HG02763 (cell line): ENCODE measurements around the gene VWCE.

Experiments
- ATAC-seq: cut with Tn5 transposase; IDR thresholded peaks from one replicate; pipeline ENCODE4 v1.9.1; 2021; ENCODE audit warnings: mild to moderate bottlenecking, moderate library complexity; ENCODE audit not compliant: unreplicated experiment

The VWCE gene

GRCh38 chr11:61281581-61282250, 13.4 kb downstream of the VWCE start:
- no peak for ATAC-seq

DNA sequence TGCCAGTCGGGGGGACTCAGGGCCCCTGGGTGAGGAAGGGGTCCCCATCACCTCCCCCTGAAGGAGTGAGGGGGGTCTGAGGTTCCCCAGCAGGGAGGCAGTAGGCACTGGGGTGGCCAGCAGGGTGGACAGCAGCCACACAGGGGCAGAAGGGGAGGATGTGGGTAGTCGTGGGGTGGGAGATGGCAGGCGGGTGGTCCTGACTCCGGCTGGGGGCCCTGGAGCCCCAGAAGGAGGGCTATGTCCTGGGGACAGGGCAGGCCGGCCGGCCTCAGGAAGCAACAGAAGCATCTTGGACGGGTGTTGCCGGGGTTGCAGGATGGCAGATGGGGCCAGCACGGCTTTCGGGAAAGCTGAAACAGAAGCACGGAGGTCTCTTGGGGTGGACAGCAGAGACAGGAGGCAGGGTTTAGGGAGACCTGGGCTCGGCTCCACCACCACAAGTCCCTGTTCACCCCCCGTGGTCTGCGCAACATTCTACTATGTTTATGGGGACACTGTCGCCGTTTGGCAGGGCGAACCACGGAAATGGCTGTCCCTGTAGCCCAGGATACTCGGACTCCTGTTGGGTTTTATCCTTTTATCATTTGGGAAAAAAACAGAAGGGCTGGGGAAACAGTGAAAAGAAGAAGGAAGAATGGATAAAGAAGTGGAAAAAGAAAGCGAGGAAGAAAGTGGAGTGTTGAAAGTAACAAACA, 14.1 kb downstream of the VWCE start:
- no peak for ATAC-seq

- ATAC-seq = no peak
Observed at GRCh38 chr11:61279934-61280659, 15.0 kb downstream of the VWCE start.

DNA sequence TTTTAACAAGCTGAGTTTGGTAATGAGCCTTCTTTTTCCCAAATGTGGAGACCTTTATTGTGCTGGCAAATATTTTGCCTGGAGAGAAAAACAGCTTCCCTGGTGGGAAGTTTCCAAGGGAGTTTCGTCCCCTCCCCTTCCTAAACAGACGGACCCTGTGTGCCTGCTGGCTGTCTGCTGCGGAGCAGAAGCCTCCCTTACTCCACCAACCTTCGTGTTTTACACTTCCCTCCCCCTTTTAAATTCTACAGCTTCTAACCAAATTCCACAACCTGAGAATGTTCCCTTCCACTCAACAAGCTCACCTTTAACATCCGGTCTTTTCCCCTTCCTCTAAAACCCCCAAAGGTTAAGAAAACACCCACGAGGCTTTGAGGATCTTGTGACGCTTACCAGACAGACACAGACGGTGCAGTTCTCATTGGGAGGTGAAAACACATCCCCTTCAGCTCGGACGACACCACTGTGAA, 17.1 kb downstream of the VWCE start:
- no peak for ATAC-seq

DNA sequence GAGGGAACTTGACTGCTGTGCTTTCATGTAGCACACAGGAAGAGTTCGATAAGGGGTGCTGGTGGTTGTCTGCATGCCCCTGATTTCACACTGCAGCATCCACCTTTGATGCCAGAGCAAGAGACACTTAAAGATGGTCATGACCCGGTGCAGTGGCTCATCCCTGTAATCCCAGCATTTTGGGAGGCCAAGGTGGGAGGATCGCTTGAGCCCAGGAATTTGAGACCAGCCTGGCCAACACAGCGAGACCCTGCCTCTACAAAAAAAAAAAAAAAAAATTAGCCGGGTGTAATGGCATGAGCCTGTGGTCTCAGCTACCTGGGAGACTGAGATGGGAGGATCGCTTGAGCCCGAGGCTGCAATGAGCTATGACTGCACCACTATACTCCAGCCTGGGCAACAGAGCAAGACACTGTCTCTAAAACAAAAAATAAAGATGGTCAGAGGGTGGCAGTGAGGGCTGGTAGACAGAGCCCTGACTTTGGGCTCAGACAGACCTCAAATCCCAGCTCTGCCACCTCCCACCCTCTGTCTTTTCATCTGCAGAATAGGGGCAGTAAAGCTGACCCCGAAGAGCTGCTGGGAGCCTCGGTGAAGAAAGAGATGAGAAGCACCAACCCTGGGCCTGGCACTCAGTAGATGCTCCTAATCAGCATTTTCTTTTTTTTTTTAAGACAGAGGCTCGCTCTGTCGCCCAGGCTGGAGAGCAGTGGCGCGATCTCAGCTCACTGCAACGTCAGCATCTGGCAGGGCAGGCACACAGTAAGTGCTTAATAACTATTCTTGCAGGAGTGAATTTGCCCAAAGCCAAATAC, 17.7 kb downstream of the VWCE start:
- no peak for ATAC-seq

DNA sequence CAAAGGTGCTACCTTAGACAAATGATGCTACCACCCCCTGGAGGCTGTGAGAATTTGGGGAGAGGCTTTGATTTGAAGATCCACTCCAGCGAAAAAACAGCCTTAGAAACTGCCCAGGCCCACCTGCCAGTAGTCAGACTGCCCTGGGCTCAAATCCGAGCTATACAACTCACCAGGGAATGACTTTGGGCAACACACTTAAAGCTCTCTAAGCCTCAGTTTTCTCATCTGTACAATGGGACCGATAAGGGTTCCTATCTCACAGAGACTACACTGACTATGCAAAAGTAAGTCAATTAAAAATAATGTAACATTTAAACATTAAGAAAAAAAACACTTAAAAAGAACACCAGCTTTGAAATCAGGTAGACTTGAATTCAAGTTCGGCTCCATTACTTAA, 19.9 kb downstream of the VWCE start:
- ATAC-seq = no peak

- no peak for ATAC-seq
Observed at GRCh38 chr11:61274084-61274483, 21.0 kb downstream of the VWCE start.

DNA sequence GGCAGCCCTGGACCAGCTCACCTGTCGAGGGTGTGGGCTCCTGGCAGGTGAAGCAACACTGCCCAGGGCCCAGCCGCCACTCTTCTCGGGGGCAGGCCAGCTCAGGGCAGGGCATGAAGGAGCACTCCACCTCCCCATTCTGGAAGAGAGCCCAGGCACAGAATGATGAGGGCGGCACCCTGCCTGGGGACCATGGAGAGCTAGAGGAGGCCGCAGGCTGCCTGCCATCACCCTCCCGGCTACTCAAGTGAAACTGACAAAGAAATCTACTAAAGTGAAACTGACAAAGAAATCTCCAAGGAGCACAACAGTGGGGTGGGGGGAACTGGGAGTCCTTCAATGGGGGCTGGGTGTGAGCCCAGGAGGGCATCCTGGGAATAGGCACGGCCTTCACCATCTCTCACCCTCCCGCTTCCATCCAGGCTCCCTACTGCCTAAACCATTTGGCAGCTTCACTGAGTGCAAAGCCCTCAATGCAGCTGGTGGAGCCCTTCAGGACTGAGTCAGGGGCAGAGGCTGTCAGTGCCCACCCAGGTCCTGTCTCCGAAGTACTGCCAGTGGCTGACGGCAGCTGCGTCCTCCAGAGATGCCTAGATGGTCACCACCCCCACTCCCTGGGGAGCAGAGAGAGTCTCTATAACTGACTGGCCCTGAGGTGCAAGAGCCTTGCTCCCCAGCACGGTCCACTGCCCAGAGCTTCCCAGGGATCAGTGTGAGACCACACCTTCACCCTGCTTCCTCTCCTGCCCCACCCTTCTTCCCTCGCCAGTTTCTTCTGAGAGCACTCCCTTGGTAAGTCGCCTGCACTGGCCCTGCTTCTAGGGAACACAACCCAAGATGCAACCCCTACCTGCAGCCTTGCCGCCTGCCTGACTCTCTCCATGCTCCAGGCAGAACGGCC, 21.7 kb downstream of the VWCE start:
- no peak for ATAC-seq

DNA sequence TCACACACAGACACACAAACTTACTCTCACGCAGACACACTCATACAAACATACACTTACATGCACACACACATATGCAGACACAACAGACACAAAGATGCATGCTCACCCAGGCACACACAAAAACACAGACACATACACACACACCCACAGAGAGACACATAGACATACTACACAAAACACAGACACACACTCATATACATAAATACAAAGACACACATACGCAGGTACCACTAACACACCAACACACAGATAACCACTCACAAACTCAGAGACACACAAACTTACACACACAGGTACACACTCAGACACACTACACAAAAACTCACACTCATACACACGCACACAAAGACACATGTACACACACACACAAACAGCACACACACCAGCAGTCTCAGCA, 22.4 kb downstream of the VWCE start:
- no peak for ATAC-seq

DNA sequence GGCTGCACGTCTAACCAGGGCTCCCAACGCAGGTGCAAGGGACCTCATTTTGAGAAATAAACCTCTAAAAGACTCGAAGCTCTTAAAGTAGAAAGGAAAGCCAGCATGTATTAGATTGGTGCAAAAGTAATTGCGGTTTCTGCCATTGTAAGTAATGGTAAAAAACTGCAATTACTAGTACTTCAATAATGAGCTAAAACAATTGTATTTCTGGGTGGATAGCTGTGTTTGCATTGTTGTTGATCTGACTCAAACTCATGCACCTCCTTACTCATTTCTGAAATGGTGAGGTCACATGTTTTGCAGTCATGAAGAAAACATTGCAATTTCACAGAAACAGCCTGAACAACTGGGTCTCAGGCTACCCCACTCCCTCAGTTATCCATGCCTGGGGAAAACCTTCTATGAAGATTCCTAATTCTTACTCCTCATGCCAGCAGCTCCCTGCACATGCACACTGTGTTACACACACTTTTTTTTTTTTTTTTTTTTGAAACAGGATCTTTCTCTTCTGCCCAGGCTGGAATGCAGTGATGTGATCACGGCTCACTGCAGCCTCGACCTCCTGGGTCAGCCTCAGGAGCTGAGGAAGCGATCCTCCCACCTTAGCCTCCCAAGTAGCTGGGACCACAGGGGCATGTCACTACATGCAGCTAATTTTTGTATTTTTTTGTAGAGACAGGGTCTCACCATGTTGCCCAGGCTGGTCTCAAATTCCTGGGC, 24.6 kb downstream of the VWCE start:
- ATAC-seq = no peak

- ATAC-seq = no peak
Observed at GRCh38 chr11:61268588-61269250, 26.4 kb downstream of the VWCE start.

DNA sequence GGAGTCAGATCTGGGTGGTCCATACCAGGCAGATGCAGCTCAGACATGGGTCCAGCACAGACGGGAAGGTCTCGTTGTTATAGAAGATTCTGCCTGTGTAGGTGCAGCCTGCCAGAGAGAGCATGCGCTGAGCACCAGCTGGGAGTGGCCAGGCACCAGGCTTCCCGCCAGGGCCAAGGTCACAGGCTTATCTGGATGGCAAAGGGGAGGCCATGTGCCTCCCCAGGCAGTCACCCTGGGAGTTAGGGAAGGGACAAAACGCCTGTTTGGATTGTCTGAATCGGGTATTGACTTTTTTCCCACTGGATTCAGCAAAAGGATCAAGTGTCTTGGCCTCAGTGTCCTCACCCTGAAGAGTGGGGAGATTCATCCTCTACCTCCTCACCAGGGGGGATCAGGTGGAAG, 27.7 kb downstream of the VWCE start:
- ATAC-seq = no peak

GRCh38 chr11:61266602-61267001, 28.5 kb downstream of the VWCE start:
- no peak for ATAC-seq

GRCh38 chr11:61265357-61265756, 29.8 kb downstream of the VWCE start:
- no peak for ATAC-seq

- no peak for ATAC-seq
Observed at GRCh38 chr11:61264795-61265194, 30.3 kb downstream of the VWCE start.

DNA sequence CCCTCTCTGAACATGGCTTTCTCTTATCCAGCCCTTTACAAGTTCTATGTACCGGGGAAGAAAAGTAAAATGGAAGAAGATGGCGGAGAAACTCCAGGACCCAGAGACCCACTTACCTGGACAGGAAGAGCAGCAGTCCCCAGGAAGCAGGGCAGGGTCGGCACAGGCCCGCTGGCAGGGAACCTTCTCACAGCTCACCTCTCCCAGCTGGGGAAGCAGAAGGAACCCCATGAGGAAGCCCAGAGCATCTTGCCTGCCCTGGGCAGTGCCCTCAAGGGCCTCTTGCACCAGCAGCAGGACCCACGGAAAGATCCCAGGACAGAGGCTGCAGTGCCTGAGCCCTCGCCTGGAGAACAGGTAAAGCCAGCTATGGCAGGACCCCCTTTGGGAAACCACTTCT, 30.7 kb downstream of the VWCE start:
- no peak for ATAC-seq

- ATAC-seq = no peak
Observed at GRCh38 chr11:61259363-61259762, 35.8 kb downstream of the VWCE start.

GRCh38 chr11:61258546-61258945, 36.6 kb downstream of the VWCE start:
- ATAC-seq = no peak
